ENCODE data around the gene PRPF40A.
"Not testable (repeated sequence)": the region's sequence is repeated elsewhere in the genome, so short reads cannot be mapped to it uniquely, and the experiment has no call there.

Gene PRPF40A

DNA sequence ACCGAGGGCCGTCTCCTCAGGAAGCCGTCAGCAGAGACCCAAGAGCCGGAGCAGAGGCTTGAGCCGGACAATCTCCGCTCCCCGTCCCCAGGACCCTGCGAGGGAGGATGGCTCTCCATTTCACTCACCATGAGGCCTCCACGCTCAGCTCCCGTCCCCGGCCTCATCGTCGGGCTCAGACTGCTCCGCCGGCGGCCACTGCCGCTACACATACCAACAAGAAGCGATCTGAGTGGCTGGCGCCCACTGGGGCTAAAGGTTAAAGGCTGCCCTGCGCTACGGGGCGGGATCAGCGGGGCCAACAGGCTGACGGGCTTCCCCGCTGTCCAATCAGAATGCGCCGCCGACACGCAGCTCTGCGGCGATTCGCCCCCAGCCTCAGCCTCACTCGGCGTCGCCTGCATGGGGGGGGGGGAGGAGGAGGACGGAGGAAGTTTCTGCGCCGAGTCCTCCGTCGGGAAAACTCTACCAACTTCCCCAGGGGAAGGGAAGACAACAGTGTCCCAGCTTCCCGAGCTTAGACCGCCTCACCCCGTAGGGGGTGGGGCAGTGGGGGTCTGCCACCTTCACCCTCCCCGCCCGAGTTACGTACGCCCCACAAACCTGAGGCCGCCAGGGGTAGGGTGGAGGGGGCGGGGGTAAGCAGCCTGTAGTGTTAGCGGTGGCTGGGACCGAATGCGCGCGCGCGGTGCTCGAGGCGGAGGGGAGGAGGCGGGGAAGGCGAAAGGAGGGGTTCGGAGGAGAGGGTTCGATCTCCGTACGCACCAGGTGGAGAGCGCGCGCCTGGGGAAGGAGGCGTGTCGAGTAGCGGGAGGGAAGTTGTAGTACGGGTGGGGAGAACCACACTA lies at the start of gene PRPF40A:
Gene PRPF40A (minus strand): TSS at position 234 of the 848 bp plus-strand sequence. CDS start 22 bp downstream, at position 212.
- Histone ChIP-seq H3K27ac (ENCODE audit: low read depth, low read length) (peak within 1 kb of the TSS; percentile 99), H3K27me3 (ENCODE audit: control insufficient read depth, insufficient read depth, low read length) (no peaks in the 10 kb centered on the region), H3K4me1 (ENCODE audit: control insufficient read depth, insufficient read depth, low read length) (peaks cover 13% of the 10 kb centered on the region), H3K9me3 (ENCODE audit: control insufficient read depth, insufficient read depth, low read length) (no peaks in the 10 kb centered on the region), H3K36me3 (ENCODE audit: control insufficient read depth, insufficient read depth, low read length) (peaks cover 51% of the 10 kb centered on the region), H3K4me3 (ENCODE audit: low read depth, low read length) (peak within 1 kb of the TSS; percentile 99), H3K9ac (ENCODE audit: low read depth, low read length) (peak within 1 kb of the TSS; percentile 98)

DNA sequence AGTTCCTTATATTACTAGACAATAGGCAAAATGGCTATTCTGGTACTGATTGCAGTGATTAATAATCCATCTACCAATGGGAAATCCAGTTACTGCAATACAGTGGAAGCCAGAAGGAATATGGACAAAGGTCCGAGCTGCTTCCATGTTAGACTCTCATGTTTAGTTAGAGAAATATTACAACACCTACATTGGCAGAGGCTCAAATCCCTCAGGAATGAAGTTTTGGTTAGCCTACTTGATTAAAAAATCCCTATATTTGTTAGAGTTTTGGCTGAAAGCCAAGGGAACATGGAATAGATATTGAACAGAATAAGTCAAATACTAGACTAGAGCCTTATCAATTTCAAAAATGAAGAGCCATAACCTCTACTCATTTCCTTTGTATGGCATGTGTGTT lies 49.7 kb upstream of the PRPF40A start:
- H3K27ac ChIP-seq (ENCODE audit: low read depth, low read length), result no peak overlapping the region
- H3K36me3 ChIP-seq (ENCODE audit: control insufficient read depth, insufficient read depth, low read length), result peaks cover 10% of the 10 kb centered on the region
- no peak overlapping the region for H3K4me3 ChIP-seq (ENCODE audit: low read depth, low read length)
- no peaks in the 10 kb centered on the region for H3K27me3 ChIP-seq (ENCODE audit: control insufficient read depth, insufficient read depth, low read length)
- no peaks in the 10 kb centered on the region for H3K4me1 ChIP-seq (ENCODE audit: control insufficient read depth, insufficient read depth, low read length)
- H3K9ac ChIP-seq (ENCODE audit: low read depth, low read length), result no peak overlapping the region
- H3K9me3 ChIP-seq (ENCODE audit: control insufficient read depth, insufficient read depth, low read length), result no peaks in the 10 kb centered on the region

DNA sequence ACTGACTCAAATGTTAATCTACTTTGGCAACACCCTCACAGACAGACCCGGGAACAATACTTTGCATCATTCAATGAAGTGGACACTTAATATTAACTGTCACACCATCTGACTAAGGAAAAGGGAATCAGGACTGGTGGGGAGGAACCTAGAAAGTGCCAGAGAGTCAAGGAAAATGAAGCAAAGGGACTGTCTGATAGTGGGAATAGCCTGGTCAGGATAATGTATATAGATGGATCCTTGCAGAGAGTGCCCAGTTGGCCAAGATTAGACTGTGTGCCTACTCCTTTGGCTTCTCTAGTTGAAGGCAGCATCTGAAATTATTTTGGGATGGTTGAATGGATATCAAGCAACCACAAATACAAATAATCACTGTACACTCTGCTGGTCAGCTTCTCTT lies 46.4 kb upstream of the PRPF40A start:
- H3K36me3 ChIP-seq (ENCODE audit: control insufficient read depth, insufficient read depth, low read length), result peaks cover 37% of the 10 kb centered on the region
- no peaks in the 10 kb centered on the region for H3K27me3 ChIP-seq (ENCODE audit: control insufficient read depth, insufficient read depth, low read length)
- no peaks in the 10 kb centered on the region for H3K4me1 ChIP-seq (ENCODE audit: control insufficient read depth, insufficient read depth, low read length)
- no peak overlapping the region for H3K4me3 ChIP-seq (ENCODE audit: low read depth, low read length)
- H3K9ac ChIP-seq (ENCODE audit: low read depth, low read length), result no peak overlapping the region
- H3K9me3 ChIP-seq (ENCODE audit: control insufficient read depth, insufficient read depth, low read length), result no peaks in the 10 kb centered on the region
- H3K27ac ChIP-seq (ENCODE audit: low read depth, low read length), result no peak overlapping the region

DNA sequence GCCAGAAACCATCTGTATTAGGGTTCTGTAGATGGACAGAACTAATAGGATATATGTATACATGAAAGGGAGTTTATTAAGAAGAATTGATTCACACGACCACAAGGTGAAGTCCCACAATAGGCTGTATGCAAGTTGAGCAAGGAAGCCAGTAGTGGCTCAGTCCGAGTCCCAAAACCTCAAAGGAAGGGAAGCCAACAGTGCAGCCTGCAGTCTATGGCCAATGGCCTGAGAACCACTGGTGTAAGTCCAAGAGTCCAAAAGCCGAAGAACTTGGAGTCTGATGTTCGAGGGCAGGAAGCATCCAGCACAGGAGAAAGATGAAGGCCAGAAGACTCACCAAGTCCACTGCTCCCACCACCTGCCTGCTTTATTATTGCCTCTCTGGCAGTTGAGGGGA lies 45.9 kb upstream of the PRPF40A start:
- not testable (repeated sequence) for H3K4me1 ChIP-seq (ENCODE audit: control insufficient read depth, insufficient read depth, low read length); H3K9me3 ChIP-seq (ENCODE audit: control insufficient read depth, insufficient read depth, low read length)

DNA sequence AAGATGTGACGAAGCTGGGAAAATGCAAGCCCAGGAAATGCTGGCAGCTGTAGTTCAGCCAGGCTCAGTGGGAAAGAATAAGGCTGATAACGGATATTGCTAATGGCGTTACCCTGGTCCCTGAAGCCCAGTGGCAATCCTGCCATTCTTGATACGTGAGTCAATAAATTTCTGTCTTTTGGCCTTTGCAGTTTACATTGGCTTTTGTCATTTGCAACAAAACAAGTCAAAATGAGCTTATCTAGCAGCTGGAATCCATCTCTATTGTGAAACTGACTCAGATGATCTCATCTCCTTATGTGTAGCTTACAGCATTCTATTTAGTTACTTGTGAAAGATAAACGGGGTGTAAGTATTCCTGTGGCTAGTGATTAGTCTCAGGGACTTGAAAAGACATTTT lies 44.9 kb upstream of the PRPF40A start:
- Histone ChIP-seq H3K27ac (ENCODE audit: low read depth, low read length) (peak overlapping the region; percentile 83), H3K9ac (ENCODE audit: low read depth, low read length) (no peak overlapping the region)

More for the DNA sequence above, 45.9 kb upstream of the PRPF40A start:
- not testable (repeated sequence) for H3K4me3 ChIP-seq (ENCODE audit: low read depth, low read length); H3K27me3 ChIP-seq (ENCODE audit: control insufficient read depth, insufficient read depth, low read length); H3K27ac ChIP-seq (ENCODE audit: low read depth, low read length); H3K9ac ChIP-seq (ENCODE audit: low read depth, low read length)
- peaks cover 41% of the 10 kb centered on the region for H3K36me3 ChIP-seq (ENCODE audit: control insufficient read depth, insufficient read depth, low read length)

DNA sequence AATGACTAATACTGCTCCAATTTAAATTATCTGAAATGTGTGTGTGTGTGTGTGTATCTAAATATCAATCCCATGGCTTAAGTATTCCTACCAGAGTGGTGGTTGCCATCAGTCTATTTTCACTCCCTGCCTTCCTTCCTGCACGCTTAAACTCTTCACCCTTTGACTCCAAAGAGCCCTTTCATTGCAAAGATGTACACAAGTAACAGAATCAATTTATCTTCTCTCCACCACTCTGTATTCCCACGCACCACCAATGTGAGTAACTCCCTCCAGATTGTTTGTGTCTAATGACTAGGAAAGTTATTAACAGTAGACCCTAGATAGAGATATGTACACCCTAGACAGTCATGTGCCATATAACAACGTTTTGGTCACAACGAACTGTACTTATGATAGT lies 44.0 kb upstream of the PRPF40A start:
- no peak overlapping the region for H3K4me3 ChIP-seq (ENCODE audit: low read depth, low read length)
- H3K9ac ChIP-seq (ENCODE audit: low read depth, low read length), result no peak overlapping the region

More for the DNA sequence above, 44.9 kb upstream of the PRPF40A start:
- H3K4me3 ChIP-seq (ENCODE audit: low read depth, low read length), result no peak overlapping the region
- H3K4me1 ChIP-seq (ENCODE audit: control insufficient read depth, insufficient read depth, low read length), result no peaks in the 10 kb centered on the region
- H3K9me3 ChIP-seq (ENCODE audit: control insufficient read depth, insufficient read depth, low read length), result no peaks in the 10 kb centered on the region
- peaks cover 51% of the 10 kb centered on the region for H3K36me3 ChIP-seq (ENCODE audit: control insufficient read depth, insufficient read depth, low read length)
- no peaks in the 10 kb centered on the region for H3K27me3 ChIP-seq (ENCODE audit: control insufficient read depth, insufficient read depth, low read length)

DNA sequence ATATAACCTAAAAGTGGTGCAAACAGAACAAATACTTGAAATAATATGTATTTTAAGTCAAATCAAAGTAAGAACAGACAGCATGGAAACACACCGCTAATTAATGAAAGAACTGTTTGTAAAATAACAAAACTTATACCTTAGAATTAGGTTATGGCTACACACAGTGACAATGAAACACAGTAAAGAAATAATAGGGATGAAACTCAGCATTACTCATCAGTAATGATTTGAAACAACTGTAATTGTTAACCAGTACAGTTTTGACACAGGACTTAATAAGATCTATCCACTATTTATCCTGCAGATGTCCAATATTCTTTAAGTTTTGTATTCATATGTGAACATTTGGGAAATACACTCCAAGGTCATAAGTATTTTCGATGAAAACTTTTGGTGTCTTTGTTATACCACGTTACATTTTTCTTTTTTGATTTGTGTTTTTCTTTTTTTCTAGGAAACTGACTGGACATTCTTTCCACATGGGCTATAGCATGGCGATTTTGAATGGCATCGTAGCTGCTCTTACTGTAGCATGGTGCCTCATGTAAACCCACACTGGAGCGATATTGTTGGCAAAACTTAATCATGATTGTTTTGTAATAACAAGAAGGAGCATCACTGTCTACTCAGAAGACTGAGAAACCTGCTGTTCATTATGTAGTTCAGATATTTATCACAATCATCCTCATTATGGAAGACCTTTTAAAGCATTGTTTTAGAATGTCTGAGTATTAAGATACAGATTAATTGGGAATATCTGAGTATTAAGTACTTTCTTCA lies 42.2 kb upstream of the PRPF40A start:
- Histone ChIP-seq H3K4me3 (ENCODE audit: low read depth, low read length) (no peak overlapping the region), H3K9ac (ENCODE audit: low read depth, low read length) (no peak overlapping the region), H3K9me3 (ENCODE audit: control insufficient read depth, insufficient read depth, low read length) (no peaks in the 10 kb centered on the region), H3K27ac (ENCODE audit: low read depth, low read length) (no peak overlapping the region), H3K27me3 (ENCODE audit: control insufficient read depth, insufficient read depth, low read length) (no peaks in the 10 kb centered on the region), H3K4me1 (ENCODE audit: control insufficient read depth, insufficient read depth, low read length) (no peaks in the 10 kb centered on the region), H3K36me3 (ENCODE audit: control insufficient read depth, insufficient read depth, low read length) (peaks cover 60% of the 10 kb centered on the region)

More for the DNA sequence above, 44.0 kb upstream of the PRPF40A start:
- H3K9me3 ChIP-seq (ENCODE audit: control insufficient read depth, insufficient read depth, low read length), result no peaks in the 10 kb centered on the region
- peaks cover 60% of the 10 kb centered on the region for H3K36me3 ChIP-seq (ENCODE audit: control insufficient read depth, insufficient read depth, low read length)
- peak overlapping the region; percentile 83 for H3K27ac ChIP-seq (ENCODE audit: low read depth, low read length)
- no peaks in the 10 kb centered on the region for H3K4me1 ChIP-seq (ENCODE audit: control insufficient read depth, insufficient read depth, low read length)
- no peaks in the 10 kb centered on the region for H3K27me3 ChIP-seq (ENCODE audit: control insufficient read depth, insufficient read depth, low read length)

DNA sequence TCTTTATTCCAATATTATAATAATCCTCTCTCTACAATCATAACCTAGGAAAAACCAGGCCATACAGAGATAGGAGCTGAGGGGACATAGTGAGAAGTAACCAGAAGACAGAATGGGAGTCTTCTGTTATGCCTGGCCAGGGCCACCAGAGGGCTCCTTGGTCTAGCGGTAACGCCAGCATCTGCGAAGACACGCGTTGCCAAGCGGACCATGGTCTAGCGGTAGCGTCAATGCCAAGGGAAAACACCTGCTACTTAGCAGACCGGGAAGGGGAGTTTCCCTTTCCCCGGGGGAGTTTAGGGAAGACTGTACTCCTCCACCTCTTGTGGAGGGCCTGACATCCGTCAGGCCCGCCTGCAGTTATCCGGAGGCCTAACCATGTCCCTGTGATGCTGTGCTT lies 37.8 kb upstream of the PRPF40A start:
- Histone ChIP-seq H3K27me3 (ENCODE audit: control insufficient read depth, insufficient read depth, low read length) (no peaks in the 10 kb centered on the region), H3K27ac (ENCODE audit: low read depth, low read length) (no peak overlapping the region), H3K4me1 (ENCODE audit: control insufficient read depth, insufficient read depth, low read length) (no peaks in the 10 kb centered on the region), H3K9ac (ENCODE audit: low read depth, low read length) (no peak overlapping the region), H3K9me3 (ENCODE audit: control insufficient read depth, insufficient read depth, low read length) (no peaks in the 10 kb centered on the region), H3K36me3 (ENCODE audit: control insufficient read depth, insufficient read depth, low read length) (peaks cover 57% of the 10 kb centered on the region), H3K4me3 (ENCODE audit: low read depth, low read length) (no peak overlapping the region)

DNA sequence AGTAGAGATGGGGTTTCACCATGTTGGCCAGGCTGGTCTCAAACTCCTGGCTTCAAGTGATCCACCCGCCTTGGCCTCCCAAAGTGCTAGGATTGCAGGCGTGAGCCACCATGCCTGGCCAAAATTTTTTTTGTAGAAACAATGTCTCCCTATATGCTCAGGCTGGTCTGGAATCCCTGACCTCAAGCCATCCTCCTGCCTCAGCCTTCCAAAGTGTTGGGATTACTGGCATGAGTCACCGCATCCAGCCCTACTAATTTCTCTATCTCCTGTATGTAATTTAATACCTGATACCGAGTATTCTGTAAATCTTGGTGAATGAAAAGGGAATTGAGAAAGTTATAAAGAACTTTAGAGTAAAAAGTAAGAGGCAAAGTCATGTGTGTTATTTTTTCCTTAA lies 30.5 kb upstream of the PRPF40A start:
- H3K9ac ChIP-seq (ENCODE audit: low read depth, low read length); H3K4me1 ChIP-seq (ENCODE audit: control insufficient read depth, insufficient read depth, low read length); H3K27ac ChIP-seq (ENCODE audit: low read depth, low read length); H3K4me3 ChIP-seq (ENCODE audit: low read depth, low read length); H3K27me3 ChIP-seq (ENCODE audit: control insufficient read depth, insufficient read depth, low read length); H3K9me3 ChIP-seq (ENCODE audit: control insufficient read depth, insufficient read depth, low read length): not testable (repeated sequence)
- H3K36me3 ChIP-seq (ENCODE audit: control insufficient read depth, insufficient read depth, low read length), result peaks cover 54% of the 10 kb centered on the region

DNA sequence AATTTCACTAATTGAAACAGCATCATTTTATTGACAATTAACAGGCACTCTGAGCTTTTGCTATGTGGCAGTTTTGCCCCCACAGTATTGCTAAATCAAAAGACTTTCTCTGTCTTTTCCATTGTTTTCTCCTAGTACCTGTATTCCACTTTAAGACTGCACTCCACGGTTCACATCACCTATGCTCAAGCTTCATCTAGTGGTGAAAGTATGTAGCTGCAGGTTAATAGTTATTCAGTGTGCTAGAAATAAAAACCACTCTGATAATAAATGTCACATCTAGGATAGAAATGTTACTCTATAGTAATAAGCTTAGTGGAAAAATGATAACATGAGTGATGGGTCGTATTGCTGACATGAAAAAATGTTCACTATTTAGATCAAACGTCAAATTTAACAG lies 25.7 kb upstream of the PRPF40A start:
- Histone ChIP-seq H3K4me3 (ENCODE audit: low read depth, low read length) (no peak overlapping the region), H3K4me1 (ENCODE audit: control insufficient read depth, insufficient read depth, low read length) (no peaks in the 10 kb centered on the region), H3K9me3 (ENCODE audit: control insufficient read depth, insufficient read depth, low read length) (no peaks in the 10 kb centered on the region), H3K27me3 (ENCODE audit: control insufficient read depth, insufficient read depth, low read length) (no peaks in the 10 kb centered on the region), H3K36me3 (ENCODE audit: control insufficient read depth, insufficient read depth, low read length) (peaks cover 48% of the 10 kb centered on the region), H3K27ac (ENCODE audit: low read depth, low read length) (no peak overlapping the region), H3K9ac (ENCODE audit: low read depth, low read length) (no peak overlapping the region)

DNA sequence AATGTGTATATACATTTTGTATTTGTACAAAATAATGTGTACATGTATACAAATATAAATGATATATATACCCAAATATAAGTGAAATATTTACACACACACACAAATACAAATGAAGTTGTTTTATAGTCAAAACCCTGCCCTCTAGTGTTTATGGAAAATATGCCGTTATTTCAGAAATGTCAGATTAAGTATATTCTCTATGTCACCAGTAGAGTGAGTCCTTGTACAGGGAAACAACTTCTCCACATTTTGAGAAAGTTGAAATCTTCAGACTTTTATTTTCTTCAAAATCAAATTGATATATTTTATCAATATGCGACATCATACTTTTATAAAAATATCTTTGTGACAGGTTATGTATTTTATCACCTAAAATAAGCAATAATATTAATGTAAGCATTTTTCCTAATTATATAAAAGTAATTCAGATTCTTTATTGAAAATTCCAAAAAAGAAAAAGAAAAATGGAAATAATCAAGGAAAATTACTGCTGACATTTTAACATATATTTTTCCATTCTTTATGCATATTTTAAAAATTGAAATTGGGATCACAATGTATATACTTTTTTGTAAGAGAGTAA lies 23.6 kb upstream of the PRPF40A start:
- H3K4me3 ChIP-seq (ENCODE audit: low read depth, low read length), result no peak overlapping the region
- H3K27ac ChIP-seq (ENCODE audit: low read depth, low read length), result no peak overlapping the region
- peaks cover 61% of the 10 kb centered on the region for H3K36me3 ChIP-seq (ENCODE audit: control insufficient read depth, insufficient read depth, low read length)
- no peaks in the 10 kb centered on the region for H3K27me3 ChIP-seq (ENCODE audit: control insufficient read depth, insufficient read depth, low read length)
- no peak overlapping the region for H3K9ac ChIP-seq (ENCODE audit: low read depth, low read length)
- H3K9me3 ChIP-seq (ENCODE audit: control insufficient read depth, insufficient read depth, low read length), result no peaks in the 10 kb centered on the region
- no peaks in the 10 kb centered on the region for H3K4me1 ChIP-seq (ENCODE audit: control insufficient read depth, insufficient read depth, low read length)

Measured in HUES48 (cell line).